Erythroblast (primary cell): Measurements from ENCODE around the gene UFC1.

Experiments used
- GATA1 ChIP-seq: IDR thresholded peaks from 2 replicates; pipeline ENCODE4 v1.6.1; 2011; ENCODE audit warnings: low read depth, mild to moderate bottlenecking, control low read depth, low read length, moderate library complexity
- POLR2A ChIP-seq: IDR thresholded peaks from 2 replicates; pipeline ENCODE4 v1.6.1; 2011; ENCODE audit warnings: mild to moderate bottlenecking, low read length

DNA sequence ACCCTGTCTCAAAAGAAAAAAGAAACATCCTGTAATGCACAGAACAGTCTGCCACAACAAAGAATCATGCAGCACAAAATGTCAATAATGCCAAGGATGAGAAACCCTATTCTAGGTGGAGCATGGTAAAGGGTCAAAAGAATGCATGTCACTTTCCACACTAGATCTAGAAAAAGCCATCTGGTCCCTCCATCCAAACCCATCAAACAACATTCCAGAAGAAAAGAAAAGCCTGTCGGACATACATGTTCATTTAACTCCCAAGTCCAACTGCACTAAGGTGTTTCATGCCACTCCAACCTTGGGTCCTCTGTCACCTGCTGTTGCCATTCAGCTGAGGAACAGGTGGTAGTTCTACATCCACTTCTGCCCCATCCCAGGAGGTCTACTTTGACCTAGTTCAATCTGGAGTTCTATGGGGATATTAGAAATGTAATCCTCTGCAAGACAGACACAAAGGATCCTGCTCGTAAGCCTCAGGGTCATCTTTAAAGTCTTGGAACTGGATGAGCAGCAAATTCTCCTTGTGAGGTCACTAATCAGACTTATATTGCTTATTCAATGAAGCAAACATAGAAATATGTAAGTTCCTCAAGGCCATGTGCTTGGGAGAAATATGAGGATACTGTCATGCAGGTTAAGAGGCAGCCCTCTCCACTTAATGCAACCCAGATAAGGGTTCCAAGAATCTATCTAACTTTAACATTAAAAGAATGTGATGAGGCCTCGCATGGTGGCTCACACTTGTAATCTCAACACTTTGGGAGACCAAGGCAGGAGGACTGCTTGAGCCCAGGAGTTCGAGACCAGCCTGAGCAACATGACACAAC, 25.0 kb upstream of the UFC1 start:
- TF ChIP-seq POLR2A (no peak), GATA1 (no peak)
